Measurements from ENCODE around the gene BCL11A.

The BCL11A gene

DNA sequence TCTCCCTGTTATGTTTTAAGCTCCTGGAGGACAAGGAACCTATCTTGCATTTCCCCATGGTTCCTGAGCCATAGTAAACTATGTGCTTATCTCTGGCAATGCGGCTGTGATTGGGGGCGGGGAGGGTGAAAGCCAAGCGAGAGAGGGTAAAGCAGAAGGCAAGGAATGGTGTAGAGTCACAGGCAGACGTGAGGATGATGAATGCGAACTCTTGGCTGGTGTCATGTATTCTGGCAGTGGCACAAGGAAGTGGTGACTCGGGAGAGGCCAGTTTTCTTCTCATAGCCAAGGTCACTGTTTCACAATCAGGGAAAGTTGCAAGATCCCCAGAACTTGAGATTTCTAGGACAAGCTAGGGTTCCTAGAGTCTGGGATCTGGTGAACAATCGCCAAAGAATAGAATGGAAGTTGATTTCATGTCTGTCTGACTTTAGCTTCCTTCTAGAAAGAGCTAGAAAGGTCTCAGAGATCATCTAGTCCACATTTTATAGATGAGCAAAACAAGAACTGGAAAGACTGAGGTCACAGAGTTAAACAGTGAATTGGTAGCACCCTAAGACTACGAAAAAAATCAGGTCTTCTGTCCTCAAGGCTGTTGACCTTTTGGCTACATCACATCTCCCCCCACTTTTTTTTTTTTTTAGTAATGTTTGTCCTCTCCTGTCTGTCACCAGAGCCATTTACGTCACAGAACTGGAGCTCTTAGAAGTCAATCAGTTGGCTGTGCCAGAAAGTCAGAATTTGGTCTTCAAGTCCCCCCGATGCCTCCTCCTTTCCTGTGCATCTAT, 137.0 kb downstream of the BCL11A start:
- TF ChIP-seq, protein P1, sequence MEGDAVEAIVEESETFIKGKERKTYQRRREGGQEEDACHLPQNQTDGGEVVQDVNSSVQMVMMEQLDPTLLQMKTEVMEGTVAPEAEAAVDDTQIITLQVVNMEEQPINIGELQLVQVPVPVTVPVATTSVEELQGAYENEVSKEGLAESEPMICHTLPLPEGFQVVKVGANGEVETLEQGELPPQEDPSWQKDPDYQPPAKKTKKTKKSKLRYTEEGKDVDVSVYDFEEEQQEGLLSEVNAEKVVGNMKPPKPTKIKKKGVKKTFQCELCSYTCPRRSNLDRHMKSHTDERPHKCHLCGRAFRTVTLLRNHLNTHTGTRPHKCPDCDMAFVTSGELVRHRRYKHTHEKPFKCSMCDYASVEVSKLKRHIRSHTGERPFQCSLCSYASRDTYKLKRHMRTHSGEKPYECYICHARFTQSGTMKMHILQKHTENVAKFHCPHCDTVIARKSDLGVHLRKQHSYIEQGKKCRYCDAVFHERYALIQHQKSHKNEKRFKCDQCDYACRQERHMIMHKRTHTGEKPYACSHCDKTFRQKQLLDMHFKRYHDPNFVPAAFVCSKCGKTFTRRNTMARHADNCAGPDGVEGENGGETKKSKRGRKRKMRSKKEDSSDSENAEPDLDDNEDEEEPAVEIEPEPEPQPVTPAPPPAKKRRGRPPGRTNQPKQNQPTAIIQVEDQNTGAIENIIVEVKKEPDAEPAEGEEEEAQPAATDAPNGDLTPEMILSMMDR (IDR thresholded peaks at IDR 0.05; ENCODE audit: borderline replicate concordance, insufficient read depth, low read depth, low read length), result no peak
- H3K4me3 ChIP-seq (ENCODE audit: low read depth, low read length), result no peak overlapping the region

DNA sequence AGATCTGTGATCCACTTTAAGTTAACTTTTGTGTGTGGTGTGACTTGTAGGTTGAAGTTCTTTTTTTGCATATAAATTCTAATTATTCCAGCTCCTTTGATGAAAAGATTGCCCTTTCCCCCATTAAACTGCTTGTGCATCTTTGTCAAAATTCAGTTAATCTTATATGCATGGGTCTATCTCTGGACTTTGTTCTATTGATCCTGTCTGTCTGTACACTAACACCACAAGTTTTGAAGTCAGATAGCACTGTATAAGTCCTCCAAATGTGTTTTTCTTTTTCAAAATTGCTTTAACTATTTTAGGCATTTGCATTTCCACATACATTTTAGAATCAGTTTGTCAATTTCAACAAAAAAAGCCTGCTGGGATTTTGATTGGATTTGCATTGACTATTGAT, 137.6 kb downstream of the BCL11A start:
- TF ChIP-seq, protein P1 (IDR thresholded peaks at IDR 0.05; ENCODE audit: borderline replicate concordance, insufficient read depth, low read depth, low read length), result no peak
- no peak overlapping the region for H3K4me3 ChIP-seq (ENCODE audit: low read depth, low read length)

- H3K4me3 ChIP-seq (ENCODE audit: low read depth, low read length), result no peak overlapping the region
- TF ChIP-seq, protein P1 (IDR thresholded peaks at IDR 0.05; ENCODE audit: borderline replicate concordance, insufficient read depth, low read depth, low read length), result no peak
These were observed 138.8 kb downstream of the BCL11A start for GRCh38 chr2:60414495-60415138.

GRCh38 chr2:60413814-60414168, 139.7 kb downstream of the BCL11A start:
- TF ChIP-seq, protein P1 (IDR thresholded peaks at IDR 0.05; ENCODE audit: borderline replicate concordance, insufficient read depth, low read depth, low read length), result 0 out of 2 replicates have a peak, but pooled peaks have one; percentile 6
- no peak overlapping the region for H3K4me3 ChIP-seq (ENCODE audit: low read depth, low read length)

- TF ChIP-seq, protein P1 (IDR thresholded peaks at IDR 0.05; ENCODE audit: borderline replicate concordance, insufficient read depth, low read depth, low read length), result no peak
- no peak overlapping the region for H3K4me3 ChIP-seq (ENCODE audit: low read depth, low read length)
These were observed 140.2 kb downstream of the BCL11A start for GRCh38 chr2:60413069-60413813.

DNA sequence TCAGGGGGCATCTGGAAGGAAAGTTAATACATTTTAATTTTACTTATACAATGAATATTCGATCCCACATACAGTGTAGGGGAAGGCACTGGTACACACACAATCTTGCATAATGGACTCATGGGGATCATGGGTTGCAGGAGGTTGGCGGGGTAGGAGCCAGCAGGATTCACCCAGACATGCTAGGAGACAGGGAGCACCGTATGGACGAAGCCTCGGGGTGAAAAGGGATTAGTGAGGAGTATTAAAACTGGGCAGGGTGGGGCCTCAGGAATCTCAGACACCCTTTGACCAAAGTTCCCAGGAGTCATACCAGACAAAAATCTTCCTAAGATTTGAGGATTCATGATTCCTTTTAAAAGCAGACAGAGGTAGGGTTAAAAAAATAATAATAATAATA, 140.8 kb downstream of the BCL11A start:
- TF ChIP-seq, protein P1 (IDR thresholded peaks at IDR 0.05; ENCODE audit: borderline replicate concordance, insufficient read depth, low read depth, low read length), result no peak
- no peak overlapping the region for H3K4me3 ChIP-seq (ENCODE audit: low read depth, low read length)

Measured in GM12875 (cell line).